NCI-H748 treated with DMSO at 0.1 percent for 48 hours (cell line): ENCODE results near the gene TRPC4.
"Not testable (repeated sequence)": the region's sequence is repeated elsewhere in the genome, so short reads cannot be mapped to it uniquely, and the experiment has no call there.

Experiments used
- DNase-seq: peaks from one replicate; lab custom pipeline; 2025; lab: John Stamatoyannopoulos, UW

TRPC4 gene

GRCh38 chr13:37601648-37602440, 267.7 kb downstream of the TRPC4 start:
- no peak for DNase-seq

- DNase-seq, result no peak
Measured at GRCh38 chr13:37599519-37599918, 270.1 kb downstream of the TRPC4 start.

- DNase-seq, result no peak
Measured at GRCh38 chr13:37598597-37598996, 271.0 kb downstream of the TRPC4 start, which contains the start of gene POSTN. TSS of gene POSTN (minus strand) at chr13:37598768. CDS start at chr13:37598726, 42 bp downstream.

DNA sequence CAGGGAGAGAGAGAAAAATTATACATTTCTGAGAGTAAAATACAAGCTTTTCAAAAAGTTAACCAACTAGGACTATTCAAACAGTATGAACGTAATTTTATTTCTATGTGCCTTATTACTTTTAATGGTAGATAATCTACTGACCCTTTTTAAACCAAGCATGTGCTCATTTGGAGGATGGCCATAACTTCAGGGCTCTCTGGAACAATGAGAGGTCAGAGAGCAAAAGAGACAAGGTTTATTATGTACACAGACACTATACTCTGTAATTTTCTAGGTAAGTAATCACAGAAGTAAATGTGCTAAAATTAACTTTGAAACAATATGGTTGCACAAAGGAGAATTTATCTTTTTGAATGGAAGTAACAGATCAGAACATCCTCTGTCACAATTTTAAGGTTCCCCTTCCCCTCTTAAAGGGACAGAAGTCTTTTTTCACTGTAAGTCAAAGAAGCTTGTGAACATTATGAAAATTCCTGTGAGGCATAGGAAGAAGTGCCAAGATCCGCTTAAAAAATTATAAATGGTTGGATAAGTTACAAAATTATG, 272.0 kb downstream of the TRPC4 start:
- peak; percentile 57 for DNase-seq

- no peak for DNase-seq
Measured at GRCh38 chr13:37596805-37597204, 272.8 kb downstream of the TRPC4 start.

GRCh38 chr13:37595162-37595561, 274.4 kb downstream of the TRPC4 start:
- DNase-seq, result no peak

DNA sequence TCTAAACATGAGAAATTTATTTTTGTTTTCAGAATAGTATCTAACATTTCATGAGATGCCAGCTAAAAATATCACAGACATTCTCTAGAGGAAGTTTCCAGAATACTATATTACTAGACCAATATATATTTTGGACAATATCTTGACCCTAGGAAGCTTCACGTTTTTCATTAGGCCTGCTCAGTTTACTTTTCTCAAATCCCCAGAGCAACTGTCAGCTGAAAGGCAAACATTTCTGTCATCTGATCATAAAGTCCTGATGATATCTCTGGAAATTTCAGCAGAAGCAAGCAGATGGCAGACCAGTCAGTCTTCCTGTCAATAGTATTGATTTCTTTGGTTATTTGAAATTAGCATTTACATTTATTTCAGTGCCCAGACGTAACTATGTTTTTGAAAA, 275.0 kb downstream of the TRPC4 start:
- no peak for DNase-seq

DNA sequence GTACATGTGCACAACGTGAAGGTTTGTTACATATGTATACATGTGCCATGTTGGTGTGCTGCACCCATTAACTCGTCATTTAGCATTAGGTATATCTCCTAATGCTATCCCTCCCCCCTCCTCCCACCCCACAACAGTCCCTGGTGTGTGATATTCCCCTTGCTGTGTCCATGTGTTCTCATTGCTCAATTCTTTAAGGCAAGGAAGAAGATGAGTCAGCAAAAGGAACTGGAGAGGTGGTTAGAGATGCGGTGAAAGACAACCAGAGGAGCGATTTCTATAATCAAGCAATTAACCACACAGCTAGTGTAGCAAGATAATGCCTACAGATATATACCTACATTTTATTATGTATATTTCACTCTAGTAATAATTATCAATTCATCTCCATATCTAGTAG, 280.2 kb downstream of the TRPC4 start:
- DNase-seq, result not testable (repeated sequence)

- DNase-seq, result no peak
Measured at GRCh38 chr13:37587236-37587635, 282.3 kb downstream of the TRPC4 start.
